ENCODE data around the gene LRP1B. TPM values are rescaled to one million over a fixed set of nuclear protein-coding genes. Genes with fewer than 3 reads are reported as not detected.

Gene LRP1B
- total and polyA plus RNA-seq, 2 experiments from 2014 or later: not detected

DNA sequence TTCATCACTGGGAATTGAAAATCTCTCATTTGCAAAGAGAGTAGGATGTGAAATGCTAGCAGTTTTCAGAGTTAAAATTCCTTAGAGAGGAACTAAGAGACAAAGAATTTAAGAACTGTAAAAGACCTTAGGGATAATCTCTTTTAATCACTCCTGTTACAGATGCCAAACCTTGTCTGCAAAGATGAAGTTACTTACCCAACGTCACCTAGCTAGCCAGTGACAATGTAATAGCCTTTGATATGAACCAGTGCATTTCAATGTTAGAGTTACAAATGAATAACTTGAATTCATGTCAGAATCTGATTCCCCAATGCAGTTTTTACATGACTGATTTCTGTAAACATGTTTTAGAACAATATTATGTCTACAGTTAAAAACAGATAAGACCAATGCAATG, 190.1 kb downstream of the LRP1B start:
- H2AFZ ChIP-seq: no peak overlapping the region
- H3K4me1 ChIP-seq (ENCODE audit: insufficient read depth): no peaks in the 10 kb centered on the region
- H3F3A ChIP-seq (ENCODE audit: insufficient read depth): no peaks in the 10 kb centered on the region
- H3K27me3 ChIP-seq (replicated peaks; ENCODE audit: insufficient read depth): no peaks in the 10 kb centered on the region
- no peak for DNase-seq
- in situ Hi-C loops (cut with MboI): no loop called here
- H4K20me1 ChIP-seq (ENCODE audit: insufficient read depth): no peaks in the 10 kb centered on the region
- WGBS, 2 experiments (ENCODE audit: low coverage in 1 of 2, low lambda C conversion rate in 2 of 2, missing lambda C conversion rate in 2 of 2): 68 to 86% methylated on average over 1 of the region's 1 CpG
- TF ChIP-seq EZH2phosphoT487 (IDR thresholded peaks at IDR 0.05; ENCODE audit: insufficient read depth, low read depth): no peak
- H3K9ac ChIP-seq: no peak overlapping the region
- H3K9me3 ChIP-seq (ENCODE audit: low read depth): no peaks in the 10 kb centered on the region
- H3K9me2 ChIP-seq (ENCODE audit: insufficient read depth): no peaks in the 10 kb centered on the region
- H3K79me2 ChIP-seq (ENCODE audit: insufficient read depth): no peaks in the 10 kb centered on the region
- no peak overlapping the region for H3K27ac ChIP-seq
- no peaks in the 10 kb centered on the region for H3K36me3 ChIP-seq (ENCODE audit: low read depth)
- H3K4me2 ChIP-seq (ENCODE audit: unreplicated experiment): no peak overlapping the region
- no peak overlapping the region for H3K4me3 ChIP-seq

GRCh38 chr2:141933226-141933625, 197.6 kb downstream of the LRP1B start:
- Histone ChIP-seq H3K27ac (no peak overlapping the region), H2AFZ (no peak overlapping the region), H3K9me2 (ENCODE audit: insufficient read depth) (no peaks in the 10 kb centered on the region), H3K4me1 (ENCODE audit: insufficient read depth) (0 out of 2 replicates have a peak, but pooled peaks cover 12% of the 10 kb centered on the region), H3K9me3 (ENCODE audit: low read depth) (no peaks in the 10 kb centered on the region), H3K36me3 (ENCODE audit: low read depth) (no peaks in the 10 kb centered on the region), H3K79me2 (ENCODE audit: insufficient read depth) (no peaks in the 10 kb centered on the region), H3K4me2 (ENCODE audit: unreplicated experiment) (no peak overlapping the region), H3K27me3 (replicated peaks; ENCODE audit: insufficient read depth) (no peaks in the 10 kb centered on the region), H3F3A (ENCODE audit: insufficient read depth) (no peaks in the 10 kb centered on the region), H3K4me3 (no peak overlapping the region), H3K9ac (no peak overlapping the region), H4K20me1 (ENCODE audit: insufficient read depth) (no peaks in the 10 kb centered on the region)
- in situ Hi-C loops (cut with MboI): no loop called here
- WGBS, 2 experiments (ENCODE audit: low coverage in 1 of 2, low lambda C conversion rate in 2 of 2, missing lambda C conversion rate in 2 of 2): 50 to 76% methylated on average over 1 of the region's 1 CpG
- DNase-seq: no peak
- TF ChIP-seq EZH2 (IDR thresholded peaks at IDR 0.05; ENCODE audit: insufficient read depth, poor library complexity, severe bottlenecking): no peak
- TF ChIP-seq EZH2phosphoT487 (IDR thresholded peaks at IDR 0.05; ENCODE audit: insufficient read depth, low read depth): no peak

DNA sequence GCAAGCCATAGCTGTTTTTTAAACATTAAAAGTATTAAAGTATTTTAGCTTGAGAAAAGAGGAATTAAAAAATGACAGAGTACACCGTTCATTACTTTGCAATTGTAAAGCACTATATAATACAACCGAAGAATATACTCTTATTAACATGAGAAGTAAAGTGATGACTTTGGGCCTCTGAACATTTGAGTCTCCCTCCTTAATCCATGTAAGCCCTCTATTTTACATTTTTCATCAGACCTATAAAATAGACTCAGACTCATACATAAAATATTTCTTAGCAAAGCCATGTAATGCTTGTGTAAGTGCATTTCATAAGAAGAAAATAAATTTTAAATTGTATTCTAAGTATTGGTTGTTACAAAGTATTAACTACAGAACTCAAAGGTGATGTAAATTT, 198.6 kb downstream of the LRP1B start:
- WGBS, 2 experiments (ENCODE audit: low coverage in 1 of 2, low lambda C conversion rate in 2 of 2, missing lambda C conversion rate in 2 of 2): 82 to 91% methylated on average over 2 of the region's 2 CpGs
- H3K27ac ChIP-seq: no peak overlapping the region
- in situ Hi-C loops (cut with MboI): no loop called here

DNA sequence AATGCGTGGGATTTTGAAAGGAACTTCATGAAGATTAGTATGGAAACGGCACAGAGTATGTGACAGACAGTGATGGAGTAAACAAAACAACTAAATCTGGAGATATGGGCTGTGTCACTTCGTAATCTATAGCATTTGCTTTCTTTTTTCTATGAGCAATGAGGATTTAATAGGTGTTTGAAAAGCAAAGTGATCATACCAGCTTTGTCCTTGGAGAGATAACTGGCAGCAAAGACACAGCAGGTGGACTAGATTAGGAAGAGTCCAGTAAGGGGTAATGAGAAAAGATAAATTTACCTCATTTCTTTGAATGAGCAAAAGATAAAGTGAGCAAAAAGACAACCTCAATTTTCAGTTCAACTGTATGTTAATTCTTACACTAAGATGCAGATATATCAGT, 199.0 kb downstream of the LRP1B start:
- no peak overlapping the region for H3K4me2 ChIP-seq (ENCODE audit: unreplicated experiment)
- H3K27me3 ChIP-seq (replicated peaks; ENCODE audit: insufficient read depth): no peaks in the 10 kb centered on the region
- no peaks in the 10 kb centered on the region for H3F3A ChIP-seq (ENCODE audit: insufficient read depth)
- H3K36me3 ChIP-seq (ENCODE audit: low read depth): no peaks in the 10 kb centered on the region
- 0 out of 2 replicates have a peak, but pooled peaks cover 18% of the 10 kb centered on the region for H3K4me1 ChIP-seq (ENCODE audit: insufficient read depth)
- H2AFZ ChIP-seq: no peak overlapping the region
- H3K9me2 ChIP-seq (ENCODE audit: insufficient read depth): no peaks in the 10 kb centered on the region
- no peak overlapping the region for H3K9ac ChIP-seq
- no peak overlapping the region for H3K27ac ChIP-seq
- no peak overlapping the region for H3K4me3 ChIP-seq
- H3K9me3 ChIP-seq (ENCODE audit: low read depth): no peaks in the 10 kb centered on the region
- in situ Hi-C loops (cut with MboI): no loop called here
- no peak for TF ChIP-seq EZH2 (IDR thresholded peaks at IDR 0.05; ENCODE audit: insufficient read depth, poor library complexity, severe bottlenecking)
- TF ChIP-seq EZH2phosphoT487 (IDR thresholded peaks at IDR 0.05; ENCODE audit: insufficient read depth, low read depth): no peak
- H4K20me1 ChIP-seq (ENCODE audit: insufficient read depth): no peaks in the 10 kb centered on the region
- H3K79me2 ChIP-seq (ENCODE audit: insufficient read depth): no peaks in the 10 kb centered on the region
- no peak for DNase-seq
- WGBS, 2 experiments (ENCODE audit: low coverage in 1 of 2, low lambda C conversion rate in 2 of 2, missing lambda C conversion rate in 2 of 2): 64 to 70% methylated on average over 3 of the region's 3 CpGs

More for the DNA sequence above, 198.6 kb downstream of the LRP1B start:
- Histone ChIP-seq H4K20me1 (ENCODE audit: insufficient read depth) (no peaks in the 10 kb centered on the region), H3K9me3 (ENCODE audit: low read depth) (no peaks in the 10 kb centered on the region), H3K9ac (no peak overlapping the region), H3K79me2 (ENCODE audit: insufficient read depth) (no peaks in the 10 kb centered on the region), H3F3A (ENCODE audit: insufficient read depth) (no peaks in the 10 kb centered on the region), H3K36me3 (ENCODE audit: low read depth) (no peaks in the 10 kb centered on the region), H3K4me3 (no peak overlapping the region), H3K27me3 (replicated peaks; ENCODE audit: insufficient read depth) (no peaks in the 10 kb centered on the region), H3K9me2 (ENCODE audit: insufficient read depth) (no peaks in the 10 kb centered on the region), H3K4me1 (ENCODE audit: insufficient read depth) (0 out of 2 replicates have a peak, but pooled peaks cover 18% of the 10 kb centered on the region), H3K4me2 (ENCODE audit: unreplicated experiment) (no peak overlapping the region), H2AFZ (no peak overlapping the region)
- TF ChIP-seq EZH2 (IDR thresholded peaks at IDR 0.05; ENCODE audit: insufficient read depth, poor library complexity, severe bottlenecking) (no peak), EZH2phosphoT487 (IDR thresholded peaks at IDR 0.05; ENCODE audit: insufficient read depth, low read depth) (no peak)
- DNase-seq: no peak

GRCh38 chr2:141930803-141931202, 200.0 kb downstream of the LRP1B start:
- H3K27ac ChIP-seq: no peak overlapping the region
- H3K36me3 ChIP-seq (ENCODE audit: low read depth): no peaks in the 10 kb centered on the region
- H3K9me2 ChIP-seq (ENCODE audit: insufficient read depth): no peaks in the 10 kb centered on the region
- H3K9ac ChIP-seq: no peak overlapping the region
- H3K4me3 ChIP-seq: no peak overlapping the region
- no peaks in the 10 kb centered on the region for H4K20me1 ChIP-seq (ENCODE audit: insufficient read depth)
- no peaks in the 10 kb centered on the region for H3K27me3 ChIP-seq (replicated peaks; ENCODE audit: insufficient read depth)
- H3K4me1 ChIP-seq (ENCODE audit: insufficient read depth): 0 out of 2 replicates have a peak, but pooled peaks cover 18% of the 10 kb centered on the region
- DNase-seq: no peak
- H2AFZ ChIP-seq: no peak overlapping the region
- in situ Hi-C loops (cut with MboI): no loop called here
- H3F3A ChIP-seq (ENCODE audit: insufficient read depth): no peaks in the 10 kb centered on the region
- H3K79me2 ChIP-seq (ENCODE audit: insufficient read depth): no peaks in the 10 kb centered on the region
- H3K9me3 ChIP-seq (ENCODE audit: low read depth): no peaks in the 10 kb centered on the region
- H3K4me2 ChIP-seq (ENCODE audit: unreplicated experiment): no peak overlapping the region
- no peak for TF ChIP-seq EZH2 (IDR thresholded peaks at IDR 0.05; ENCODE audit: insufficient read depth, poor library complexity, severe bottlenecking)
- no peak for TF ChIP-seq EZH2phosphoT487 (IDR thresholded peaks at IDR 0.05; ENCODE audit: insufficient read depth, low read depth)
